Femur (tissue), 1 donor: ENCODE data around the gene TACC2.

Experiments
- DNase-seq: peaks from one replicate; pipeline ENCODE4 v3.0.0-alpha.2; 2017

TACC2 gene

DNA sequence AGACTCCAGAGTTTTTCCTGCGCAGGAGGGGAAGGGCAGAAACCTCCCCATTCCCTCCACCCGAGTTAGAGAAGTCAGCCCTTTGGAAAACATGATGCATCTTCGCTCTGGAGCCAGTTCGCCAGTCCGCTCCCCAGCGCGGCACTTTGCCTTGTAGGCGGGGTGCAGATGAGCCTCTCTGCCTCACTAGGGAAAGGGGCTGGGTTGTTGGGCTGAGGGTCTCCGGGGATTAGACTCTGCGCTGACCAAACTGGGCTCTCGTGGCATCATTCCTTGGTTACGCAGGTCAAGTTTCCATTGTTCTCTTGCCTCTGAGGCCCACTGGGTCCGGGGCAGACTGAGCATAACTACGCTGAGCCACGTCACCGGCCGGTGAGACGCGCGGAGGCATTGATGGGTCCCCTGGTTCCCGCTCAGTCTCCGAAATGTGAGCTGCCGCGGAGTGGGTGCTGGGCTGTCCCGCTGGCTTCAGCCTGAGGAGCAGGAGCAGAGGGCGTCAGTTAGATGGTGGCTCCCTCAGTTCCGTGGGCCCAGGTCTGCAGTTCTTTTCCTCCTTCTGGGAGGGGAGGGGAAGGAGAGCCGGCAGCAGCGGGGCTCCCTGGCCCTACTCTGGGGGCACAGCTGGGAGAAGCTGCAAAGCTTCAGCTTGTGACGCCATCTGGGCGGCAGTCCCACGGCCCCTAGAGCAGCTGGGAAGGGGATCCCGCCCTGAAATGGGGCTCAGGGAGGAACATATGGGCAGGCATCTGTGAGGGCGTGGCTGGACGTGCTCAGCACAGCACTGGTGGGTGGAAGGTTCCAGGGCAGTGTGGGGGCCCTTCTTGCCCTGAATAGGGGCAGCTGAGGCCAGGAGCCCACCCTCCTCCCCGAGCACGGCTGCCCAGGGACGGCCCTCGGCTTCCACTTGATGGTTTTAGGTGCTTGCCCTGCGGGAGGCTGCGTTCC, 160.9 kb downstream of the TACC2 start:
- peak; percentile 89 for DNase-seq

DNA sequence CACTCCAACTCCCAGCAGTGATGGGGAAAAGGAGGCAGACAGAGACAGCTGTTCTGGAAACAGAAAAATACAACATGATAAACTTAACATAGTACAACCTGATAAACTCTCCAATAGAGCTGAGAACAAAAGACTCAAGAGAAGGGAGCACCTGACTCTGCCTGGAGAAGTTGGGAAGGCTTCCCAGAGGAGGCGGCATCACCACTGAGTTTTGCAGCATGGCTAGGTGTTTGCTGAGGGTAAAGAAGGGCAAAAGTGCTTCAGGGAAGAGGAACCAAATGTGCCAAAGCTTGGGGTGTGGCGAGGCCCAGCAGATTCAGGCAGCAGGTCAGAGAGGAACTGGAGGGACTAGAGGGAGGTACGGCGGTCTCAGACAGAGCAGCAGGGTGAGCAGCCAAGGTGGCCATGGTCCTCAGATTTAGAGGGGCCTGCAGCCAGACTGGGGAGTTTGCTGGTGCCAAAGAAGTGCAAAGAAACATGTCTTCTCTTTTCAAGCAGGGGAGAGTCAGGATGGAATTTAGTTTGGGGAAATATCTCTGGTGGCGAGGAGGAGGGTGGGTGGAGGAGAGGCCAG, 162.2 kb downstream of the TACC2 start:
- no peak for DNase-seq

DNA sequence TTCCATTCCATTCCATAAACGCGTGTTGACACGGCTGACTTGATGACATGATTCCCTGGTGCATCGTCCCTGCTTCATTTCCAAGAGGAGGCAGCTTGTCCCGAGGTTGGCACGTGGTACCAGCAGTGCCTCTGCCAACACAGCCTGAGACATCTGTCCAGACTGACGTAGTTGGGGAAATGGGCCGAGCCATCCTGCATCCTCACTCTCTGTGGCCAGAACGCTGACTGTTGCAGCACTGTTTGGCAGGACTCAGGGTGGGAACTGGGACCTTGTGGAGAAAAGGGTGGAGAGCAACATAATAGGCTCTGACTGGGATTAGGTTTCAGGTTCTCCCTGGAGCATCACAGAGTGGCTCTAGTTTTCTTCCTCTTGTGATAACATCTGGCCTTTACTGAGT, 163.6 kb downstream of the TACC2 start:
- DNase-seq: peak; percentile 92

DNA sequence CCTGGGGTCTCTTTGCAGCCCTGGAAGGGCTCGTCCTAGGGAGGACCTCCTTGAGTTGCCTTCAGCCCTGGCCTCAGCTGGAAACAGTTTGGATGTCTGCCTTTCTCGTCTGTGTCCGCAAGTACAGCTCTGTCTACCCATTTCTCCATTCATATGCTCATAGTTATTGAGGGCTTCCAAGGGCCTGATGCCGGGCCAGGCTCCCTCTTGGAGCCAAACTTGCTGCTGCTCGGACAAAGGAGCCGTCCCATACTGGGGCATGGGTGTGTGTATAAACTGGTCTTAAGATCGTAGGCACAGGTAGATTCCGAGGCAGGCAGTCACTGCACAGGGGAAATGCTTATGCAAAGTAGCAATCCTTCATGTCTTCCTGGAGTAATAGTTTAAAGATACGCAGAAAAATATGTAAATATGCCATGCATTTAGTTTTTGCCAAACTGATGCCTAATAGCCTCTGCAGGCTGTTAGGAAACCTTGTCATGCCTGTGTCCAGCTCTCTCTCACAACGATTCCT, 165.1 kb downstream of the TACC2 start:
- no peak for DNase-seq

DNA sequence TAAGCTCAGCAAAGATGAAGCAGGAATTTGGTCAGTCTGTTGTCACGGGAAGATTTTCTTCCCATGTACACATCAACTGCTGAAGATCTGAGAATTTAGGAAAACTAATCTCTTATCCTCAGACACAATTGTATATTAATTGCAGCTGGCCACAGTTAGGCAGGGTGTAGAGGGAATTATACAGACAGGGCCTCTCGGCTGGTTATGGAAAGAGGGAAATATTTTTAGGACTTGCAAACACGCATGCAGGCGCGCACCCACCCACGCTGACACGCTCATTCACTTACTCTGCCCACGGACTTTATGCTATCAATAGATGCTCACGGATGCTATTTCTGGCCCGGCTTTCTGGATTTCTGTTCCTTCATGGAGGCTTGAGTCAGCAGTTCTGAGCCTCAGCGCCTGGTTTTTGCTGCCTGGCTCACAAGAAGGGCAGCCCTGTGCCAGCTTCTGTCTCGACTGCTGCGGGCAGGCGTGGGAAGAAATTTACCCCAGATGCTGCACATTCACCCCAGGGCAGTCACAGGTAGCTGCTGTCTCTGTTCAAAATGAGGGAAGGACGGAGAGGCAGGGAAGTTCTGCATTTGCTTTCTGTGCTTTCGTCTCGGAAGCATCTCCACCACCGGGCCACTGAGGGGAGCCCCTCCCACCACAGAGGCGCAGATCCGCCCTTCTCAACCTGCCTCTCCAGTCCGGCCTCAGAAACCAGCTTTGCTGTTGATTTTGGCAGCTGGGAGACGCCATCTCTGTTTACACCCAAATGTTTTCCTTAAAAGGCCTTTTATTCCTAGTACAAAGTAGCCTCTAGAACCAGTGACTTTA, 165.8 kb downstream of the TACC2 start:
- peak; percentile 68 for DNase-seq

DNA sequence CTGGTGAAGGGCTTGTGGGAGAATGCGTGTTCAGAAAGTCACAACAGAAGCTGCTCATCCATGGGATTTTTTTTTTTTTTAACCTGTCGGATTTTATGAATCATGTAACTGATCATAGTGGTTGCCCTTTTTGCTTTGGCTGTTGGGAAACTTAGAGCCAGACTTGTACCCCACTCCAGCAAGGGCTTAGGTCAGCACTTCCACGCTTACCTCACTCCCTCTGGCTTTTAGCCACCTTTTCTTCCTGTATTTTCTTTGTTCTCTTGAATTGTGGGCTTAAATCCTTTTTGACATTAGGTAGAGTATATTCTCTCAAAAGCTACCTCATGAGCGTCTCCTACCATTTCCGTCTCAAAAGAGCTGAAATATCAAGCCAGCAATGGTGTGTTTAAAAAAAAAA, 168.5 kb downstream of the TACC2 start:
- DNase-seq: no peak

DNA sequence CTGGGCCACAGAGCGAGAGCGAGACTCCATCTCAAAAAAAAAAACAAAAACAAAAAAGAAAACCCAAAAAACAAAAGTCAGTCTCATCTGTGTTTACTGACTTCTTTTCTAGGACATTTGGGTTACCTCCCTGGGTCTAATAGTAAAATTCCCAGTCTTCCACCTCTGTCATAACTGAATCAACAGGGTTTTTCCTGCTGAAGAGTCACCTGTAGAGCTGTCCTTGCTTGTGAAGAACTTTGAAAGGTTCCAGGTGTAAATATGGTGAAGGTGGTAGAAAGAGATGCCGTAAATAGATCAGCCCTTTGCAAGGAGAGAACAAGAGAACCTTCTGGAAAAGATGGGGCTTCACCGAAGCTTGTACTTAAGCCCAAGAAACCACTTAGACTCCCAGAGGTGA, 169.4 kb downstream of the TACC2 start:
- no peak for DNase-seq

DNA sequence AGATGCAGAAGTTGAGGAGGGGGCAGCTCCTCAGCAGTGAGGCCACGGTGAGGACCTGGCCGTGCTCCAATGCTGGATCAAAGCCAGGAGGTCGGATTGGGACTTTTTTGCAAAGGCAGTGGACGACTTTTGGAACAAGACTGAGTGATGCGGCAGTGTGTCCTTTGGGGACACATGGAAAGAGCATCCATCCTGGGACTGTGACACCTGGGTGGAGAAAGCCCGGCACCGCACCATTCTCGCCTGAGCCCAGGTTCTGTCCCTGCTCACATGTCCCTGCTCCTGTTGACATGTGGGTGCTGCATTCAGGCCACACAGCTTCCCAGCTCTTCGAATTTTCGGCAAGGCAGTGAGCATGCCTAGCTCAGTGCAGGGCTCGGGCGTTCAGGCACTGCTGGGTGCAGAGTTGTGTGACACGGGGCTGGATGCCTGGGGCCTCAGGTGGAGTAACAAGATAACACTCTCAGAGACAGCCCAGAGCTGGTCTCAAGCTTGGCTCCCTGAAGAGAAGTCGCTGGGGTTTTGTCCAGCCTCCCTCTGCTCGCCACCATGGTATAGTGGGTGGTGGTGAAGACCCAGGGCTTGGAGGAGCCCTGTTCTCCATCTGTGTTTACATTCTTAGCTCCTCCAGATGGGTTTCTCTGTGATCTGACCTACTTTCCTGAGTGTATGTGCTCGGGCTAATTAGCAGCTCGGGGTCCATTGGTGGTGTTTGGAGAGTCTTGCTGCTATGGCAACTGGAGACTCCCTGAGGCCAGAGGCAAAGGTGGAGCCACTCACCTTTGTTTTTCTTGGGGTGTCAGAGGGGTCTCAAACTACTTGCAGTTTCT, 170.4 kb downstream of the TACC2 start:
- no peak for DNase-seq

DNA sequence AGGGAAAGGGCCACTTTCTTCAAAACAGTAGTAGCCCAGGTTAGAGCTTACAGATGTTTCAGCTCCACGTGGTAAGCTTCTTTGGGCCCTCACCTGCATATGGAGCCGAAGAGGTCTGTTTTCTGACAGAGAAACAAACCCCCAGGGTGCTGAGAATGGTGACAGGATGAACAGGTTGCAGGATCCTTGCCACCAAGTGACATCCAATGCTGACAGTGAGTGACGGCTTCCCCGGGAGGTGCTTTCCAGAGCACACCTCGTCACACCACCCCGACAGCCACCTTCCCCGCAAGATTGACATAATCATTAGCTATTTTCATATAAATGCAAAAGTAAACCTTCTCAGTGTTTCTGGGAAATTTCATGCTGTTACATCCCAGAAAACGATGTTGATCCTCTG, 172.8 kb downstream of the TACC2 start:
- DNase-seq: no peak

DNA sequence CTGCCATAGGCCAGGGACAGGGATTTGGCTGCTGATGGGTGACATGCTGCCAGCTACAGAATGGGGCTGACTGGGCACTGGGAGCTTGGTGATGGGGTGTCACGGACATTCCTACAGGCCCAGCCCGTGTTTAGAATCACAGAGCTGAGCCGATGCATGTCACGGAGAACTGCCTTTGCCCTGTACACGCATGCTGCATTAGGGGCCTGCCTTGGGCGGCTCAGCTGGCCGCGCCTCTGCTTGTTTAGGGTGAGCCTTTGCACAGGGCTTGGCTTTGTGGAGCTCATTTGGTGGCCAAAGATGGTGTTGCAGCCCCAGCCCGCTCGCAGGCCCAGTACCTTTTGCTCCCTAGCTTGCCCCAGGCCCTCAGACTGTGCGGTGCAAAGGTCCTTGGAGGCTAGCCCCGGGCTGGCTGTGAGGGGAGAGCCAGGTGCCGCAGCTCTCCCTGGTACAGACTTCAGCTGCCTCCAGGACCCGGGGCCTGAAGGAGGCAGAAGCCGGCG, 173.8 kb downstream of the TACC2 start:
- no peak for DNase-seq

DNA sequence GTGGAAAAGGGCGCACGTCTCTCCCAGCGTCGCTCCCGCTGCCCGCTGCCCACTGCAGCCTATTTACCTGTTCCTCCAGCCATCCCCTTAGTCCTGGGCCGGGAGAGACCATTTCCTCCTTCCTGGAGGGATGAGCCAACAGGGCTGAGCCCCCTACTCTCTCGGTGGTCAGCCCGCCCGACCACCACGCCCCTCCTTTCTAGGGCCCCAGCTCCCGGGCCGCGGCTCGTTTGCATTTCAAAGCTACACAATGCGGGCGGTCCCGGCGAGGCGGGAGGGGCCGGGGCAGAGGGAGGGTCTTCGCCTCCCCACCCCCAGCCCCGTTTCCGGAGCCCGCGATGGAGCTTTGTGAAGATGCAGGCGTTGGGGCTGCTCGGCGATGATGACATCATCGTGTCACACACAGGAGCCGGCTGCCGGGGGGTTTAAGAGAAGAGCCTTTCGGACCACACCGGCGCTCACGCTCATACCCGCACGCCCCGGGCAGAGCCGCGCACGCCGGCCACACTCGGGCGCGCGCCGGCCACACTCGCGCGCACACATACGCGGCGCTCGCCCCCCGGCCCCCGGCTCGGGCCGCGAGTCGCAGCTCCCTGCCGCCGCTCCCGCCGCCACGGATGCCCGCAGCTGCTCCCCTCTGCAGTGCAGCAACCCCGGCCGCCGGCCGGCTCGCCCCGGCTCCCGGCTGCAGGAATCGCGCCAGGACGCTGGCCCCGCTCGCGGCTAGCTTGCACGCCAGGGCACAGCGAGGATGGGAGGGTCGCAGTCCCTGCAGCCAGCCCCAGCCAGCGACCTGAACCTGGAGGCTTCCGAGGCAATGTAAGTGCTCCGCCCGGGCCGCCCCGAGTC, 174.4 kb downstream of the TACC2 start:
- DNase-seq: peak; percentile 60

DNA sequence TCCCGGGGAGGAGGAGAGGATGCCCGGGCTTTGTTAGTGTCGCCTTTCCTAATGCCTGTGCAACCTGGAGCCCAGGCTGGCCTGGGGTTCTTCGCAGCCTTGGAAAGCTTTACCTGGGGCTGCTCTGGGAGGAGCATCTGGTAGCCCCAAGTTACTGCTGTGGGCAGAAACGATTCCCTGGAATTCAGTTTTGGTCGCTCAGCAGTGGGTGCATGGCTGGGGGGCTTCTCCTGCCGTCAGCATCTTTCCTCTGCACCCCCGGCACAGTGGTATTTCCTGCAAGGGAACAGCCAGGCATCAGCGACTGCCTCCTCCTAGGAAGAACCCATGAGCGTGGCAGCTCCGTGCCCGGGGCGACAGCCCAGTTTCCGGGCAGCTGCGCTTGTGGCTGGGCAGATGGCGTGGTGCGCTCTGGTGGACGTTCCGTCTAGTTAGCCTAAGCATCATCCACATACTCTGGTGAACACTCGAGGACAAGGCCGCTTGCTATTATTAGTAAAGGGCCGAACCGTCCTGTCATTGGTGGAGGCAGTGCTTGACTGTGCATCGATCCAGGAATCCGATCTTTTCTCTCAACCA, 175.1 kb downstream of the TACC2 start:
- DNase-seq: peak; percentile 60

DNA sequence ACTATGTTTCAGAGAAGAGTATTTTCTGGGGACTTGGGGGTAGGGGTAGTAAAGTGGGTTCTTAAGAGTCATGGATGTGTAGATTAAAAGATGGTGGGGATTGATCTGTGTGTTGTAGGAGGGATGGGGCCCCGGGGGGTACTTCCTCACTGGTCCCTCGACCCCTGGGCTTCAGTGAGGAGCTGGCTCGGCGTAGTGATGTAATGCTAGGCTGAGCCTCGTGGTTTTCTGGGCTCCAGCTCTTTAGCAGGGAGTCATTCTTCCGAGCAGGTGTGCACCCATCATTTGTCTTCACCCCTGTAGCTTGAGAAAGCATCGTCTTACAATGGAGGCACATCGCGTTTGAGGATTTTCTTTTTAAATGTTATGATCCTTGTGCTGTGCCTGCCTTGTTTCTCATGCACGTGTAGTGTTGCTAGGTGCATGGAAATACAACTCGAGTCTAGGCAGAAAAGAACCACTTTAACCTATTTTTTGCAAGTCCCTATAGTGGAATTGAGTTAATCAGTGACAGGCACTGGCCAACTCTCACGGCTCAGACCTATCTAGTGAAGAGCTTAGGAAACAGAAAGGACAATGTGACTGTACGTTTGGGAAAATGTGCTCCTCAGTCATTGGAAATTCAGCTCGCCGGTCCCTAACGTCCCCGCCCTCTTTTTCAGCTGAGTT, 176.0 kb downstream of the TACC2 start:
- no peak for DNase-seq

DNA sequence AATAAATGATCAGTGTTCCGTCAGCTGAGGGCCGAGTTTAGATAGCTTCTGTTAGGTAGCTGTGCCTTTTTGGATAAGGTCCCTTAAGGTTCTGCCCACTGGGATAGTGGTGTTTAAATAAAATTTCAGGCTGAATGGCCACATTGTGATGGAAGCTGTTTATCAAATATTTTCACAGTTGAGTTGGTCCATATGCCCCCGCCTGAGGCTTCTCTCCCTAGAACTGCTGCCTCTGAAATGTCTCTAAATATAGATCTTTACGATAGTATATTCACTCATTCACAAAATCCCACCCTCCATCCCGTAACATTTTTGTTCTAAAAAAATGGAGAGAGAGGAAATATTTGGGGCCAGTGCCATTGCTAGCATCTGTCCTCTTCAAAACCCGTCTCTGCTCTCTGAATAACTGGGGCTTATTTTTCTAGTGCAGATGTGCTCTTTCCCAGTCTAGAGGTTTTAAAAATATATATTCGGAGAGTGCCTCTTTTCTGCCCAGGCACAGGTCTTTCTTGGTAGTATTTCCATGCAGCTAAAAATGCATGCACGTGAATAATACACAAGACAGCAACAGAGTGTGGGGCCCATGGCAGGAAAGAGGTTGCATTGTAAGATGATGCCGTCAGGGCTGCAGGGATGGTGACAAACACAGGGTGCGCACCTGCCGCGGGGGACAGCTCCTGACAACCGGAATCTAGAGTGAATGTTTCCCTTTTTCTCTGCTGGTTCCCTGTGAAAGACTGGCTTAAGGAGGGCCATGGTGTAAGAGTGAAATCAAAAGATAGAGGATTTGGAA, 176.7 kb downstream of the TACC2 start:
- no peak for DNase-seq

DNA sequence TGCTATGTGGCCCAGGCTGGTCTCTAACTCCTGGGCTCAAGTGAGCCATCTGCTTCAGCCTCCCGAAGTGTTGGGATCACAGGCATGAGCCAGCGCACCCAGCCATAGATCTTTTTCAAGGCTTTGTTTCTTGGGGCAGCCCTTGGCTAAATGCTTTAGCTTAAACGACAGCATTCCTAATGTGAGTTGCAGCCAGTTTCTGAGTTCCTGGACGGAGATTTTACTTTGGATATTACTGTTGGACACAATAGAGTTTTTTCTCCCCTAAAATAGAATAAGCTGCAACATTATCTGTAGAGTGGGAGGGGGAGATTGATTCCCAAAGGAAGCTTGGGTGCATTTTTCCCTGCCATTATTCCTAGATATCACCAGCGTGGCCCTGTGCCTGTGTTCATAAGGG, 179.1 kb downstream of the TACC2 start:
- DNase-seq: no peak

DNA sequence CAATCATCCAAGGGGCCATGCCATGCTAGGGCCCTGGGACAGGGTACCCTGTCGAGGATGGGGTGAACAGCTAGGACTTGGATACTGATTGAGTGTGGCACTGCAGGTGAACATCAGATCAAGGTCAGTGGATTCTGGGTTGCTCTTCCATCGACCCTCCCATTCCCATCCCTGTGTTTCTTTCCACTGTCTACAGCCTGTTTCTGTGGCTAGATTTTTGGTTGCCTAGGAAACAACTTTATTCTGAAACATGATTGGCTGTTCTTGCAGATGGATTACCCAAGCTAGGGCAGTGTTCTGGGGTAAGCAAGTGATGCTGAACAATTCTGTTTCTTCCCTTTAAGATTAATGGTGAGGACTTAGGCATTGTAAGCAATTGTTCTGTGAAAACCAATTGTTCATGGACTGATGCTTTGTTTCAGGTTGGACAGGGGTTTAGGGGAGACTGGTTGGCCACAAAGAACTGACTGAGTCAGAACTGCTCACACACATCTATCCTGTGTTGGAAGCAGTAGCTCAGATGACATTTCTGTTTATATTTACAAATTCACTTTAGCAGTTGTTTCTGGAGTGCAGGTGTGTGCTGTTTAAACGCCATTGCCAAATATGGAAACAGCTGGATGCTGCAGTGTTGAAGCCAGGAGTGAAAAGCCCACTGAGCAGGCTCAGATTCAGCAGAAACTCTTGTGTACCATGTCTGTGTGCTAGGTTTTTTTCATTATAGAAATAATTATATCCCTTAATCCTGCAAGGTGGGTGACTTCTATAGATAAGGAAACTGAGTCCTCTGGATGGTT, 179.8 kb downstream of the TACC2 start:
- no peak for DNase-seq

DNA sequence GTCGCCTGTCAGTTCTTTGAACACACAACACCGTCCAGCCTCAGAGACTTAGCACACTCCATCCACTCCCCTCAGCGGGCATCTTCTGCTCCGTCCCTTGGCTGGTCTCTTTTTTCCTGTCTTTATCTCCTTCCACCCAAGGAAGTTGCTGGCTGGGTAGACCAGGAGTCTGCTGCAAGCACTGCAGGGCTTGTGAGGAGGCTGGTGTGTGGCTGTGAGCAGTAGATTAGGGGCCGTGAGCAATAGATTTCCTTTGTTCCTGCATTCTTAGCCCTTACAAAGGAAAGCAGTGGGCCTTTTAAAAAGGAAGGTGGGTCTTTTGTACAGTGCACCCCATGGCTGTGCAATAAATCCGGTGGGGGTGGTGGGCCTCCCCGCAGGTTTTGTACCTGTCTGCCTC, 181.8 kb downstream of the TACC2 start:
- DNase-seq: no peak

DNA sequence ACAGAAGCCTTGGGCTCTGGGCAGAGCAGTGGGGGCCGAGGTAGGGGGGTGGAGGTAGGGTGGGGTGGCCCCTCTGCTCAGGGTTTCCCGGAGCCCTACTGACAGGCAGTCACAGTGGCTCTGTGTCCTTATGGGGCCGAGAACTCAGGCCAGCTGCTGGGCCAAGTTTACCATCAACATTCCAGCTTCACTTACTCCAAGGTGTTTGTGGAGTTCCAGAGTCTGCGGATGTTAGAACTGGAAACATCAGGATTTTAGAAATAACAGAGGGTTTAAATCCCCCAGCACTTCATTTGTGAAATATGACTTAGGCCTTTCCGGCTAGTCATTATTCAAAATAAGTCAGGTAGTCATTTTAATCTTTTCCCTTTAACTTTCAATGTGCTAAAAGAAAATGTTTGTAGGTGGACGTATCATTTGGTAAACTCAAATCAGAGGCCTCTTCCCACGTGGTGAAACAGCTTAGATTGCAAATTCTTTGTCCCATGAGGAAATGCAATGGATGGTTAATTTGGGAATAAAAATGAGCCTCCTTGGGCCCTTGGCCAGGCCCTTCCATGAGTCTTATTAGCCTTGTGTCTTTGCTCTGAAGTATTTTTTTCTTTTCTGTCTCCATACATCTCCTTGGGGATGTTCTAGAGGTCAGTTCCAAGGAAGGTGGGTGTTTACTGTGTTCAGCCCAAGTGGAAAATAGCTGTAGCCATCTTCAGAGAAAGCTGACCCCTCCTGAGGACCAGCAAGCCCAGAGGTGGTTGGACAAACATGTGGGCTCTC, 182.5 kb downstream of the TACC2 start:
- DNase-seq: no peak
